Head of caudate nucleus (tissue), 42 donors: ENCODE measurements around the gene MEIOSIN.
"Not testable (repeated sequence)": the region's sequence is repeated elsewhere in the genome, so short reads cannot be mapped to it uniquely, and the experiment has no call there.

Source experiments
- DNase-seq, 42 donors: peaks; one replicate each; pipeline versions ENCODE4 v3.0.0 to v3.0.0-alpha.2; 2020 to 2021; ENCODE audit warnings: mixed read lengths in 7 of 42
- intact Hi-C: fragments of 100-400 bp; cut with DNase I; formaldehyde crosslinking; loops from one replicate; pipeline ENCODE4 v1.15.0; 2022

The MEIOSIN gene

GRCh38 chr19:45733160-45733810 lies at the start of gene MEIOSIN:
Gene MEIOSIN, plus strand, starts transcription at chr19:45733439. Its CDS starts 1,938 bp downstream, at chr19:45735377.
- intact Hi-C loops: no loop called here
- DNase-seq: no peak

- DNase-seq, intact Hi-C loops: not testable (repeated sequence)
These were observed 48.2 kb upstream of the MEIOSIN start for GRCh38 chr19:45685045-45685444.

GRCh38 chr19:45687599-45687998 lies 45.6 kb upstream of the MEIOSIN start:
- DNase-seq: no peak
- intact Hi-C loops: no loop called here

- peak; percentile 86 to 98 (median 94) for DNase-seq
- intact Hi-C loops: loop anchor here (5.0 kb wide), 1 partner anchor 109 kb away; the partner anchor contains the start of gene OPA3
These were observed 41.6 kb upstream of the MEIOSIN start, which contains the start of gene SNRPD2 for GRCh38 chr19:45691516-45692186. Gene SNRPD2, minus strand, starts transcription at chr19:45691953. Its CDS starts 65 bp downstream, at chr19:45691888.

- intact Hi-C loops: loop anchor here (5.0 kb wide), 1 partner anchor 110 kb away; the partner anchor contains the start of gene OPA3
- DNase-seq: peak; percentile 90 to 100 (median 98)
These were observed 40.8 kb upstream of the MEIOSIN start, which contains the start of gene QPCTL for GRCh38 chr19:45692187-45693105. Gene QPCTL, plus strand, starts transcription at chr19:45692666. Its CDS starts 38 bp downstream, at chr19:45692704.

- intact Hi-C loops: loop anchor here (5.0 kb wide), 1 partner anchor 111 kb away; the partner anchor contains the start of gene OPA3
- DNase-seq: peak; percentile 67 to 91 (median 84)
These were observed 40.0 kb upstream of the MEIOSIN start for GRCh38 chr19:45693106-45693788.

- intact Hi-C loops: no loop called here
- DNase-seq: no peak
These were observed 31.6 kb upstream of the MEIOSIN start for GRCh38 chr19:45701676-45702075.

GRCh38 chr19:45705115-45705514 lies 28.1 kb upstream of the MEIOSIN start:
- no peak for DNase-seq
- intact Hi-C loops: no loop called here

GRCh38 chr19:45705710-45706415 lies 27.4 kb upstream of the MEIOSIN start:
- no peak for DNase-seq
- intact Hi-C loops: no loop called here

- peak in 21 of 42 donors; percentile 17 to 69 (median 48) for DNase-seq
- intact Hi-C loops: no loop called here
These were observed 22.7 kb upstream of the MEIOSIN start for GRCh38 chr19:45710356-45711130.

- intact Hi-C loops: no loop called here
- no peak for DNase-seq
These were observed 21.2 kb upstream of the MEIOSIN start for GRCh38 chr19:45711851-45712698.

- no peak for DNase-seq
- intact Hi-C loops: no loop called here
These were observed 20.6 kb upstream of the MEIOSIN start for GRCh38 chr19:45712699-45713067.

GRCh38 chr19:45713141-45713540 lies 20.1 kb upstream of the MEIOSIN start:
- intact Hi-C loops: no loop called here
- no peak for DNase-seq

GRCh38 chr19:45715139-45715538 lies 18.1 kb upstream of the MEIOSIN start:
- intact Hi-C loops: no loop called here
- no peak for DNase-seq

GRCh38 chr19:45716359-45717130 lies 16.7 kb upstream of the MEIOSIN start:
- intact Hi-C loops: no loop called here
- DNase-seq: peak in 22 of 42 donors; percentile 9 to 57 (median 32)
